HAP-1 (cell line): Measurements from ENCODE around the gene AFG3L2.

Source experiments
- DNase-seq, 2 experiments: peaks; one replicate each; pipeline ENCODE4 v3.0.0-alpha.2; 2016 to 2020; ENCODE audit warnings: low spot score in 2 of 2
- H3K27me3 ChIP-seq: fragments of 250-450 bp; sonication (Bioruptor Pico); 2 replicates; pipeline ENCODE4 v1.5.1; 2020; ENCODE audit warnings: low read depth, mild to moderate bottlenecking, moderate library complexity
- H3K36me3 ChIP-seq: fragments of 250-450 bp; sonication (Bioruptor Pico); replicated peaks from 2 replicates; pipeline ENCODE4 v1.5.1; 2020; ENCODE audit warnings: mild to moderate bottlenecking
- H3K4me1 ChIP-seq: fragments of 250-450 bp; sonication (Bioruptor Pico); 2 replicates; pipeline ENCODE4 v1.5.1; 2020; ENCODE audit warnings: mild to moderate bottlenecking
- H3K4me3 ChIP-seq: fragments of 250-450 bp; sonication (Bioruptor Pico); 2 replicates; pipeline ENCODE4 v1.5.1; 2020; ENCODE audit warnings: mild to moderate bottlenecking, moderate library complexity
- H3K9me3 ChIP-seq: fragments of 250-450 bp; sonication (Bioruptor Pico); 2 replicates; pipeline ENCODE4 v1.5.1; 2020; ENCODE audit warnings: mild to moderate bottlenecking, moderate library complexity
- in situ Hi-C: fragments of 300-500 bp; cut with MboI; formaldehyde crosslinking; loops from 3 replicates; pipeline ENCODE4 v1.14.3; 2020; ENCODE audit warnings: low sequenced_read_pairs, inconsistent platforms, mixed read lengths

AFG3L2 gene

GRCh38 chr18:12408247-12408869 lies 31.3 kb upstream of the AFG3L2 start:
- peak in 1 of 2 experiments; percentile 40 for DNase-seq
- in situ Hi-C loops, result no loop called here
- Histone ChIP-seq H3K4me3 (peak overlapping the region; percentile 47), H3K4me1 (peaks cover 13% of the 10 kb centered on the region), H3K9me3 (no peaks in the 10 kb centered on the region), H3K27me3 (peaks cover 3% of the 10 kb centered on the region), H3K36me3 (no peaks in the 10 kb centered on the region)

- no peak overlapping the region for H3K4me3 ChIP-seq
- no peak for DNase-seq
- in situ Hi-C loops, result no loop called here
- no peaks in the 10 kb centered on the region for H3K36me3 ChIP-seq
- H3K27me3 ChIP-seq, result peaks cover 3% of the 10 kb centered on the region
- H3K4me1 ChIP-seq, result peaks cover 13% of the 10 kb centered on the region
- H3K9me3 ChIP-seq, result no peaks in the 10 kb centered on the region
Observed at GRCh38 chr18:12406371-12407111, 29.5 kb upstream of the AFG3L2 start.

- Histone ChIP-seq H3K4me3 (no peak overlapping the region), H3K27me3 (peaks cover 3% of the 10 kb centered on the region), H3K36me3 (no peaks in the 10 kb centered on the region), H3K4me1 (peaks cover 4% of the 10 kb centered on the region; the same call in 1 of the 2 replicates), H3K9me3 (no peaks in the 10 kb centered on the region)
- no peak for DNase-seq
- in situ Hi-C loops, result no loop called here
Observed at GRCh38 chr18:12405066-12405465, 28.0 kb upstream of the AFG3L2 start.

- Histone ChIP-seq H3K27me3 (peaks cover 3% of the 10 kb centered on the region), H3K4me3 (no peak overlapping the region), H3K36me3 (no peaks in the 10 kb centered on the region), H3K9me3 (no peaks in the 10 kb centered on the region), H3K4me1 (no peaks in the 10 kb centered on the region)
- DNase-seq, result no peak
- in situ Hi-C loops, result no loop called here
Observed at GRCh38 chr18:12403601-12404506, 26.8 kb upstream of the AFG3L2 start.

GRCh38 chr18:12401881-12402280 lies 24.9 kb upstream of the AFG3L2 start:
- Histone ChIP-seq H3K27me3 (peaks cover 3% of the 10 kb centered on the region), H3K4me3 (no peak overlapping the region), H3K9me3 (no peaks in the 10 kb centered on the region), H3K4me1 (no peaks in the 10 kb centered on the region), H3K36me3 (no peaks in the 10 kb centered on the region)
- no peak for DNase-seq
- in situ Hi-C loops, result no loop called here

- no peak overlapping the region for H3K4me3 ChIP-seq
- no peaks in the 10 kb centered on the region for H3K27me3 ChIP-seq
- H3K9me3 ChIP-seq, result no peaks in the 10 kb centered on the region
- H3K36me3 ChIP-seq, result no peaks in the 10 kb centered on the region
- in situ Hi-C loops, result loop anchor here (25.0 kb wide), 1 partner anchor 538 kb away; the partner anchor contains the start of gene SEH1L
- no peaks in the 10 kb centered on the region for H3K4me1 ChIP-seq
- DNase-seq, result no peak
Observed at GRCh38 chr18:12399231-12399630, 22.2 kb upstream of the AFG3L2 start.

- H3K4me1 ChIP-seq, result no peaks in the 10 kb centered on the region
- H3K4me3 ChIP-seq, result no peak overlapping the region
- no peaks in the 10 kb centered on the region for H3K27me3 ChIP-seq
- DNase-seq, result no peak
- no peaks in the 10 kb centered on the region for H3K36me3 ChIP-seq
- in situ Hi-C loops, result loop anchor here (25.0 kb wide), 1 partner anchor 539 kb away; the partner anchor contains the start of gene SEH1L
- no peaks in the 10 kb centered on the region for H3K9me3 ChIP-seq
Observed at GRCh38 chr18:12398625-12399024, 21.6 kb upstream of the AFG3L2 start.

- Histone ChIP-seq H3K4me3 (no peak overlapping the region), H3K4me1 (no peaks in the 10 kb centered on the region), H3K9me3 (no peaks in the 10 kb centered on the region), H3K27me3 (no peaks in the 10 kb centered on the region), H3K36me3 (no peaks in the 10 kb centered on the region)
- in situ Hi-C loops, result loop anchor here (25.0 kb wide), 1 partner anchor 540 kb away; the partner anchor contains the start of gene SEH1L
- DNase-seq, result no peak
Observed at GRCh38 chr18:12397793-12398192, 20.8 kb upstream of the AFG3L2 start.

GRCh38 chr18:12397254-12397653 lies 20.2 kb upstream of the AFG3L2 start:
- Histone ChIP-seq H3K4me3 (no peak overlapping the region), H3K27me3 (no peaks in the 10 kb centered on the region), H3K4me1 (no peaks in the 10 kb centered on the region), H3K9me3 (no peaks in the 10 kb centered on the region), H3K36me3 (no peaks in the 10 kb centered on the region)
- in situ Hi-C loops, result loop anchor here (25.0 kb wide), 1 partner anchor 540 kb away; the partner anchor contains the start of gene SEH1L
- no peak for DNase-seq

- Histone ChIP-seq H3K36me3 (no peaks in the 10 kb centered on the region), H3K4me1 (no peaks in the 10 kb centered on the region), H3K27me3 (no peaks in the 10 kb centered on the region), H3K4me3 (no peak overlapping the region), H3K9me3 (no peaks in the 10 kb centered on the region)
- no peak for DNase-seq
- in situ Hi-C loops, result loop anchor here (5.0 to 25.0 kb wide), 2 partner anchors 268 to 543 kb away; partner anchors contain the start of gene SEH1L
Observed at GRCh38 chr18:12394428-12394827, 17.4 kb upstream of the AFG3L2 start.

GRCh38 chr18:12393998-12394397 lies 17.0 kb upstream of the AFG3L2 start:
- Histone ChIP-seq H3K36me3 (no peaks in the 10 kb centered on the region), H3K4me1 (no peaks in the 10 kb centered on the region), H3K9me3 (no peaks in the 10 kb centered on the region), H3K27me3 (no peaks in the 10 kb centered on the region), H3K4me3 (no peak overlapping the region)
- DNase-seq, result no peak
- in situ Hi-C loops, result loop anchor here (5.0 to 25.0 kb wide), 2 partner anchors 268 to 543 kb away; partner anchors contain the start of gene SEH1L

- in situ Hi-C loops, result loop anchor here (5.0 to 25.0 kb wide), 2 partner anchors 269 to 544 kb away; partner anchors contain the start of gene SEH1L
- Histone ChIP-seq H3K4me1 (no peaks in the 10 kb centered on the region), H3K36me3 (no peaks in the 10 kb centered on the region), H3K4me3 (no peak overlapping the region), H3K27me3 (no peaks in the 10 kb centered on the region), H3K9me3 (no peaks in the 10 kb centered on the region)
- no peak for DNase-seq
Observed at GRCh38 chr18:12393510-12393909, 16.5 kb upstream of the AFG3L2 start.

- in situ Hi-C loops, result loop anchor here (5.0 to 25.0 kb wide), 2 partner anchors 271 to 546 kb away; partner anchors contain the start of gene SEH1L
- Histone ChIP-seq H3K4me3 (no peak overlapping the region), H3K4me1 (no peaks in the 10 kb centered on the region), H3K27me3 (no peaks in the 10 kb centered on the region), H3K36me3 (no peaks in the 10 kb centered on the region), H3K9me3 (no peaks in the 10 kb centered on the region)
- peak; percentile 57 to 73 for DNase-seq
Observed at GRCh38 chr18:12391487-12392165, 14.6 kb upstream of the AFG3L2 start.
